MCF 10A (cell line): ENCODE measurements around the gene DDR1. TPM values are rescaled to one million over a fixed set of nuclear protein-coding genes. Genes with fewer than 3 reads are reported as not detected.
A peak's percentile ranks its signal among the peaks of the same experiment; 100 is the strongest.

ENCODE experiments used
- BruUV-seq: library from RNA; stranded (reverse); fragments of 400-500 nt; replicated peaks from 2 replicates; lab custom pipeline; 2021; lab: Mats Ljungman, UMichigan
- CTCF ChIA-PET: fragments of 300-600 bp; sonication (Branson Sonifier 250); formaldehyde crosslinking; extraction: SDS; loops from one replicate; lab custom pipeline; 2021; ENCODE audit warnings: antibody characterized with exemption, inconsistent platforms; lab: Yijun Ruan, JAX
- POLR2A ChIA-PET: fragments of 300-600, 350-650 bp; sonication (Branson Sonifier 250); formaldehyde crosslinking; extraction: SDS; loops from one replicate; lab custom pipeline; 2020; ENCODE audit warnings: antibody characterized with exemption, inconsistent platforms; lab: Yijun Ruan, JAX
- DNase-seq: peaks from one replicate; pipeline ENCODE4 v3.0.0-alpha.2; 2018; ENCODE audit not compliant: unreplicated experiment
- H3K27ac Mint-ChIP-seq: one replicate; pipeline ENCODE4 v1.8.0; 2022; ENCODE audit warnings: mild to moderate bottlenecking, low read depth, mixed read lengths; ENCODE audit not compliant: unreplicated experiment
- H3K27me3 Mint-ChIP-seq: one replicate; pipeline ENCODE4 v1.8.0; 2022; ENCODE audit warnings: mixed read lengths; ENCODE audit not compliant: insufficient read depth, unreplicated experiment
- H3K36me3 Mint-ChIP-seq: one replicate; pipeline ENCODE4 v1.8.0; 2022; ENCODE audit warnings: mild to moderate bottlenecking, moderate library complexity, mixed read lengths; ENCODE audit not compliant: insufficient read depth, unreplicated experiment
- H3K4me1 Mint-ChIP-seq: one replicate; pipeline ENCODE4 v1.8.0; 2022; ENCODE audit warnings: mixed read lengths; ENCODE audit not compliant: insufficient read depth, unreplicated experiment
- H3K4me3 Mint-ChIP-seq: one replicate; pipeline ENCODE4 v1.8.0; 2022; ENCODE audit warnings: mild to moderate bottlenecking, moderate library complexity, mixed read lengths; ENCODE audit not compliant: unreplicated experiment
- H3K9me3 Mint-ChIP-seq: one replicate; pipeline ENCODE4 v1.8.0; 2022; ENCODE audit warnings: mixed read lengths; ENCODE audit not compliant: unreplicated experiment
- intact Hi-C: fragments of 100-400 bp; cut with micrococcal nuclease; formaldehyde crosslinking; loops from 2 replicates; pipeline ENCODE4 v1.14.1; 2022
- total RNA-seq: library from RNA; stranded (reverse); gene quantifications from 2 replicates; pipeline ENCODE4 v1.2.3, GENCODE V29; 2022
- TF ChIP-seq, protein P1 (sequence below): fragments of 200-600 bp; IDR thresholded peaks from one replicate; pipeline ENCODE4 v1.8.0; 2022; ENCODE audit warnings: antibody characterized with exemption, mild to moderate bottlenecking; ENCODE audit not compliant: unreplicated experiment

The DDR1 gene
- total RNA-seq, 1 experiment from 2014 or later = 66.0 TPM

DNA sequence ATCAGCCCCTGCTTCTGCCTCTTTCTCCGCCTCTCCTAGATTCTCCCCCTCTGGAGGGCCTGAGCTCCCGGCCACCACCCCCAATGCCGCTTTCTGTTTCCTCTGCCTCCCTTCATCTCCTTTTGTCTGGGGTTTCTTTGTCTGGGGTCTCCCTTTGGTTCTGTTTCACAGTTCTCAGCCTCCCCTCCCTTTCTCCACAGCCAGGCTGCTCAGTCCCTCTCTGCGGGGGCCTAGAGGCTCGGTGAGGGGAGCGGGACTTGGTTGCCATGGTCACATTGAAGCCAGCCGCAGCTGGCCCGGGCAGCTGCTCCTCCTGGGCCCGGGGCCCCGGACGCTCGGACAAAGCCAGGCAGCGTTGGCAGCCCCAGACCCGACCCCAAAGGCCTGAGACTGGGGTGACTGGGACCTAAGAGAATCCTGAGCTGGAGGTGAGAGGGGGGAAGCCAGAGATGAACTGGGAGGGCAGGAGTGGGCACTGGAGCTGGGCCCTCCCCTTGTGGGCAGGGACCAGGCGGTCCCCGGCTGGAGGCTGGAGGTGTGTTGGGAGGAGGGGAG lies 3.5 kb upstream of the DDR1 start:
- no peak overlapping the region for H3K4me3 Mint-ChIP-seq
- no peak for DNase-seq
- peaks cover 4% of the 10 kb centered on the region for H3K36me3 Mint-ChIP-seq
- intact Hi-C loops = no loop called here
- BruUV-seq = no TSS peak
- no peak overlapping the region for H3K27ac Mint-ChIP-seq
- peaks cover 45% of the 10 kb centered on the region for H3K4me1 Mint-ChIP-seq
- ChIA-PET CTCF (interaction anchor here (0.6 to 6.3 kb wide), 9 partner anchors 9 to 1920 kb away, joined by 3 to 54 read pairs (median 5); partner anchors contain the start of gene VARS2), POLR2A (interaction anchor here (0.6 to 7.2 kb wide), 4 partner anchors 21 to 200 kb away, joined by 3 to 100 read pairs (median 34); partner anchors contain the start of gene VARS2)
- TF ChIP-seq, protein P1, sequence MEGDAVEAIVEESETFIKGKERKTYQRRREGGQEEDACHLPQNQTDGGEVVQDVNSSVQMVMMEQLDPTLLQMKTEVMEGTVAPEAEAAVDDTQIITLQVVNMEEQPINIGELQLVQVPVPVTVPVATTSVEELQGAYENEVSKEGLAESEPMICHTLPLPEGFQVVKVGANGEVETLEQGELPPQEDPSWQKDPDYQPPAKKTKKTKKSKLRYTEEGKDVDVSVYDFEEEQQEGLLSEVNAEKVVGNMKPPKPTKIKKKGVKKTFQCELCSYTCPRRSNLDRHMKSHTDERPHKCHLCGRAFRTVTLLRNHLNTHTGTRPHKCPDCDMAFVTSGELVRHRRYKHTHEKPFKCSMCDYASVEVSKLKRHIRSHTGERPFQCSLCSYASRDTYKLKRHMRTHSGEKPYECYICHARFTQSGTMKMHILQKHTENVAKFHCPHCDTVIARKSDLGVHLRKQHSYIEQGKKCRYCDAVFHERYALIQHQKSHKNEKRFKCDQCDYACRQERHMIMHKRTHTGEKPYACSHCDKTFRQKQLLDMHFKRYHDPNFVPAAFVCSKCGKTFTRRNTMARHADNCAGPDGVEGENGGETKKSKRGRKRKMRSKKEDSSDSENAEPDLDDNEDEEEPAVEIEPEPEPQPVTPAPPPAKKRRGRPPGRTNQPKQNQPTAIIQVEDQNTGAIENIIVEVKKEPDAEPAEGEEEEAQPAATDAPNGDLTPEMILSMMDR = no peak
- H3K27me3 Mint-ChIP-seq = no peaks in the 10 kb centered on the region
- H3K9me3 Mint-ChIP-seq = no peaks in the 10 kb centered on the region

DNA sequence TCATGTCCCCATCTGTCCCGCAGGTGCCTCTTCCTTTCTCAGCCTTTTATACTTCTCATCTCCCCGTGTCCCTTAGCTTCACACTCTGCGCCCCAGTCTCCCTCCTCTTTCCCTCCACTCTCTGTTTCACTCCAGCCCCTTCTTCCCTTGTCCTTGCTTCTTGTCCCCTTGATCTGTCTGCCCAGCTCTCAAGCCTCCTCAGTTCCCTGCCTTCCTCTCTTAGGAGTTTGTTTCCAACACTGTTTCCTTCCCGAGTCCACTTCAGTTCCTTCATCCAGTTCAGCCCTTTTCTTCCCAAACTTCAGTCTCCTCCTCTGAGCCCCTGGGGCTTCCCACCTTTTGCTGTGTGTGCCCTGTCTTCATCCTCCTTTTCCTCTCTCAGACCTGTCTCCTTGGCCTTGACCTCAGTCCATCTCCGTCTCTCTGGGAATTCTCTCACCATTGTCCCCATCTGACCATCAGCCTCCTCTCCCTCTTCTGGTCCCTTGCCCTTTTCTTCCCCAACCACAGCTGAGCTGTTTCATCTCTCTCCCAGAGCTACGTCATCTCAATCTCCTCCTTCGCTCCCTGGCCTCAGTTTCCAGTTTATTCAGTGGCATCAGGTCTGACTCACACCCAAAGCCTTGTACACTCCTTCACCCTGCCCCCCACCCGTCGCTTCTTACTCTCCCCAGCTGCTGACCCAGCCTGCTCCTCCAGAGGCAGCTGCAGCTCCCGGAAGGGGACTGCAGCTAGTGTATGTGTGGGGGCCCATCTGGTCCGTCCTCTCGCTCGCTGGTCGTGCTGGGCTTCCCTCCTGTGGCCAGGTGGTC lies 2.7 kb upstream of the DDR1 start:
- Mint-ChIP-seq H3K4me3 (no peak overlapping the region), H3K27ac (no peak overlapping the region), H3K4me1 (peaks cover 47% of the 10 kb centered on the region), H3K9me3 (no peaks in the 10 kb centered on the region), H3K27me3 (no peaks in the 10 kb centered on the region), H3K36me3 (peaks cover 4% of the 10 kb centered on the region)
- POLR2A ChIA-PET = interaction anchor here (0.7 to 7.2 kb wide), 13 partner anchors 20 to 264 kb away, joined by 3 to 100 read pairs (median 10); partner anchors contain the start of genes GTF2H4, IER3, MDC1 and MRPS18B
- no TSS peak for BruUV-seq
- TF ChIP-seq, protein P1 = no peak
- DNase-seq = no peak
- intact Hi-C loops = no loop called here
- CTCF ChIA-PET = interaction anchor here (0.6 to 6.3 kb wide), 11 partner anchors 32 to 202 kb away, joined by 3 to 54 read pairs (median 6); partner anchors contain the start of genes IER3 and VARS2

DNA sequence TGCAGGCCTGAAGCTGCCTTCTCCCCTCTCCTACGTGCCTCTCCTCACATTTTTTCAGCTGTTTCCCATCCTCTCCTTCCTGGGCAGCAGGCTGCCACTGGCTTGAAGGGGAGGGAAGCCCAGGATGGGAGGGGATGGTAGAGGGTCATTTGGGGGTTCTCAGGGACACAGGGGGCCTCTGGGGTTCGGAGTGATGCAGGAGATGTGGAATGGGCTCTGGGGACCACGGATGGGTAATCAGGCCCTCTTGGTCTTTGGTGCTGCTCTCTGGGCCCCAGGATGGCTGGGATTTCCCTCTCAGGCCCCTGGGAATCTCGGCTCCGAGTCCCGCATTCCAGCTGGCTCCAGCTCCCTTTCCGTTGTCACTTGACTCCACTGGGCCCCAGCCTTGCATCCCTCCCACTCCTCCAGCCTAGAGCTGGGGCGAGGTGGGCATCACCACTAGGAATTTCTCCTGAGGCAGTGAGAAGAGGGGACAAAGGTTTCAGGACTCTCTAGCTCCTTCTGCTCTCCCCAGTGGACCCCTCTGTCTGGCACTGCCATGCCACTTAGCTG lies 2.0 kb upstream of the DDR1 start:
- Mint-ChIP-seq H3K27me3 (no peaks in the 10 kb centered on the region), H3K4me1 (peaks cover 47% of the 10 kb centered on the region), H3K9me3 (no peaks in the 10 kb centered on the region), H3K4me3 (peak overlapping the region; percentile 83), H3K27ac (peak overlapping the region; percentile 86), H3K36me3 (peaks cover 4% of the 10 kb centered on the region)
- CTCF ChIA-PET = interaction anchor here (0.5 to 6.3 kb wide), 17 partner anchors 26 to 233 kb away, joined by 3 to 54 read pairs (median 6); partner anchors contain the start of genes GTF2H4, IER3 and VARS2
- POLR2A ChIA-PET = interaction anchor here (0.6 to 7.2 kb wide), 29 partner anchors 20 to 556 kb away, joined by 3 to 100 read pairs (median 6); partner anchors contain the start of genes DHX16, GTF2H4, IER3 and MDC1
- BruUV-seq = no TSS peak
- peak; percentile 6 for DNase-seq
- TF ChIP-seq, protein P1 = no peak
- intact Hi-C loops = no loop called here
